Activated T-cell treated with anti-CD3 and anti-CD28 coated beads for 48 hours (primary cell): ENCODE data around the gene RFPL4AL1.
"Not testable (repeated sequence)": the region's sequence is repeated elsewhere in the genome, so short reads cannot be mapped to it uniquely, and the experiment has no call there.

Experiments
- DNase-seq: peaks from one replicate; pipeline ENCODE4 v3.0.0-alpha.2; 2020; ENCODE audit warnings: low read depth

RFPL4AL1 gene

GRCh38 chr19:55768818-55769217 is at the start of gene RFPL4AL1:
Gene RFPL4AL1, plus strand, starts transcription at chr19:55769118. Its CDS starts 2,687 bp downstream, at chr19:55771805.
- not testable (repeated sequence) for DNase-seq

DNA sequence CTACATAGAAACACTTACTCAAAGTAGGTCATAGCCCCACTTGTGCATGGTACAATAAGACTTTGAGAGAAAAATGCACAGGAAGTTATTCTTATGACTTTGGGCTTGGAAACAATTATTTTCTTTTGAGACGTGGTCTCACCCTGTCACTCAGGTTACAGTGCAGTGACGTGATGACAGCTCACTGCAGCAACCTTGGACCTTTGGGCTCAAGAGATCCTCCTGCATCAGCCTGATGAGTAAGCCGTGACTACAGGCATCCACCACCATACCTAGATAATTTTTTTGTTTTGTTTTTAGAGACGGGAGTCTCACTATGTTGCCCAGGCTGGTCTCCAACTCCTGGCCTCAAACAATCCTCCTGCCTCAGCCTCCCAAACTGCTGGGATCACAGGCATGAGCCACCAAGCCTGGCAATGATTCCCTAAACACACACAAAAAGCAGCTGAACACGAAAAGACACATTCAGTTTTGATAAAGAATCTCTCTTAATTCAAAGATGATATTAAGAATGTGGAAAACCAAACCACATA is 48.6 kb upstream of the RFPL4AL1 start:
- DNase-seq = no peak

GRCh38 chr19:55720801-55721200 is 48.1 kb upstream of the RFPL4AL1 start:
- DNase-seq = no peak

DNA sequence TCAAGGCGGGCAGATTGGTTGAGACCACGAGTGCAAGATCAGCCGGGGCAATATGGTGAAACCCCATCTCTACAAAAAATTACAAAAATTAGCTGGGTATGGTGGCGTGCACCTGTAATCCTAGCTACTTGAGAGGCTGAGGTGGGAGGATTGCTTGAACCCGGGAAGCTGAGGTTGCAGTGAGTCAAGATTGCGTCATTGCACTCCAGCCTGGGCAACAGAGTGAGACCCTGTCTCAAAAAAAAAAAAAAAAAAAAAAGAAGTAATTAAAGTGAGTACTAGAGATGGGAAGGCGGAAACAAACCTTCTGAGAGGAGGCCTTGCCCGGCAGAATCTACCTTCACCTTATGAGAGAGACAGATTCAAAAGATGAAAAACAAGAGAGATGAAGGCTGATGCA is 45.4 kb upstream of the RFPL4AL1 start:
- no peak for DNase-seq

DNA sequence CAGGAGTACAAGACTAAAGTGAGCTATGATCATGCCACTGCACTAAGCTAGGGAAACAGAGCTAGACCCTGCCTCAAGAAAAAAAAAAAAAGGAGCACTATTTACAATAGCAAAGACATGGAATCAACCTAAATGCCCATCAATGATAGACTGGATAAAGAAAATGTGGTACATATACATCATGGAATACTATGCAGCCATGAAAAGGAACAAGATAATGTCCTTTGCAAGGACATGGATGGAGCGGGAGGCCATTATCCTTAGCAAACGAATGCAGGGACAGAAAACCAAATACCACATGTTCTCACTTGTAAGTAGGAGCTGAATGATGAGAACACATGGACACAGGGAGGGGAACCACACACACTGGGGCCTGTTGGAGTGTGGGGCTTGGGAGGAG is 38.5 kb upstream of the RFPL4AL1 start:
- not testable (repeated sequence) for DNase-seq

GRCh38 chr19:55738302-55738701 is 30.6 kb upstream of the RFPL4AL1 start, which contains the start of gene NLRP9:
Gene NLRP9, minus strand, starts transcription at chr19:55738402. Its CDS starts 28 bp downstream, at chr19:55738374.
- no peak for DNase-seq

- DNase-seq = no peak
Measured at GRCh38 chr19:55750715-55751114, 18.2 kb upstream of the RFPL4AL1 start.

DNA sequence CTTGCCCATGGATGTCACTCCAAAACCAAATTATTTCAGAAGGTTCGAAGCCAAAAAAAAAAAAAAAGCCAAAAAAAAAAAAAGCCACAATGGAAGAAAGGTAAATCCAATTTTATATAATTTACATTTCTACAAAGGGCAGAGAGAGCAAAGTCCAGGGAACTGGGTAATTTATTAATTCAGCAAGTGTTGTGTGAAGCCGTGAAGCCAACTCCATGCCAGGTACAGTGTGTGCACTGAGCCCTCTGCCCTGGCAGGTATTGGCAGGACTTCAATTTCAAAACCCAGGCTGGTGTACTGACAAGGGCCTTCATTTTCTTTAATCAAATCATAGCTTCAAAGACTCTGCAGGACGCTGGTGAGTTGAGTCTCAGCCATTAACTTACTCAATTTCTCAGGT is 15.5 kb upstream of the RFPL4AL1 start:
- no peak for DNase-seq

GRCh38 chr19:55756808-55757207 is 12.1 kb upstream of the RFPL4AL1 start:
- DNase-seq = not testable (repeated sequence)

- not testable (repeated sequence) for DNase-seq
Measured at GRCh38 chr19:55758797-55759196, 10.1 kb upstream of the RFPL4AL1 start, which contains the start of gene RFPL4A. Gene RFPL4A, plus strand, starts transcription at chr19:55759097. Its CDS starts 2,704 bp downstream, at chr19:55761801.

GRCh38 chr19:55766466-55766865 is 2.5 kb upstream of the RFPL4AL1 start:
- no peak for DNase-seq

GRCh38 chr19:55769632-55770031 is 714 bp downstream of the RFPL4AL1 start:
- DNase-seq = not testable (repeated sequence)

- no peak for DNase-seq
Measured at GRCh38 chr19:55777528-55777927, 8.6 kb downstream of the RFPL4AL1 start.

DNA sequence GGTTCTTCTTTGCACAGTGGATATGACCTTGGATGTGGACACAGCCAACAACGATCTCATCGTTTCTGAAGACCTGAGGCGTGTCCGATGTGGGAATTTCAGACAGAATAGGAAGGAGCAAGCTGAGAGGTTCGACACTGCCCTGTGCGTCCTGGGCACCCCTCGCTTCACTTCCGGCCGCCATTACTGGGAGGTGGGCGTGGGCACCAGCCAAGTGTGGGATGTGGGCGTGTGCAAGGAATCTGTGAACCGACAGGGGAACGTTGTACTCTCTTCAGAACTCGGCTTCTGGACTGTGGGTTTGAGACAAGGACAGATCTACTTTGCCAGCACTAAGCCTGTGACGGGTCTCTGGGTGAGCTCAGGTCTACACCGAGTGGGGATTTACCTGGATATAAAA is 9.4 kb downstream of the RFPL4AL1 start:
- no peak for DNase-seq

- DNase-seq = no peak
Measured at GRCh38 chr19:55781112-55781511, 12.2 kb downstream of the RFPL4AL1 start.

GRCh38 chr19:55795021-55795420 is 26.1 kb downstream of the RFPL4AL1 start:
- DNase-seq = no peak

DNA sequence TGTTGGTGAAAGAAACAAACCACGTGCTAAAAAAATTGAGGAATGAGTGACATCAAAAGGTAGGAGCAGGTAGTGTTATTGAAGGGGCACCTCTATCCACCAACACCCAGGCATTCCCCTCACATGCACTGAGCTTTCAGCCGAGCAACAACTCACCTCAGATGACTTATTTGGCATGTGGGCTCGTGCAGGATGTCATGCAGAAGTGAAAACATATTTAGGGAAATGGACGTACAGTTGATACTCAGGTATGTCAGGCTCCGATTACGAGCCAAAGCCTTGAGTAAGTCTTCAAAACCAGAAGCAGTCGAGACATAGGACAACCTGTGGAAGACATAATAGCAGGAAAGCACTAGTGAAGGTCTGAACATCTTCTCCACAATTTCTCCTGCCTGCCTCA is 32.5 kb downstream of the RFPL4AL1 start:
- no peak for DNase-seq

- DNase-seq = no peak
Measured at GRCh38 chr19:55802281-55802680, 33.4 kb downstream of the RFPL4AL1 start.

GRCh38 chr19:55809381-55810058 is 40.6 kb downstream of the RFPL4AL1 start:
- DNase-seq = peak; percentile 31

GRCh38 chr19:55811340-55811739 is 42.4 kb downstream of the RFPL4AL1 start:
- DNase-seq = no peak

DNA sequence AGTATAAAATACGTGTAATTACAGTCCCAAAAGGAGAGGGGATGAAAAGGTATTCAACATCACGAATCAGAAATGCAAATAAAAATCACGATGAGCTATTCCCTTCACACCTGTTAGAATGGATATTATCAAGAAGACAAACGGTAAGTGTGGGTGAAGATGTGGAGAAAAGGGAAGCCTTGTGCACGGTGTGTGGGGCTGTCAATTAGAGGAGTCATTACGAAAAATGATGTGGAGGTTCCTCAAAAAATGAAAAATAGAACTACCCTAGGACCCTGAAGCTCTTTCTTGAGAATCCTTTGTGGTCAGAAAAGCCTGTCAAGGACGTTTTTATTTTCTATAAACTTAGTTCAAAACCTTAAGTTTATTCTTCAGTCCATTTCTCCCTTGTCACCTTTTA is 43.5 kb downstream of the RFPL4AL1 start:
- DNase-seq = no peak

DNA sequence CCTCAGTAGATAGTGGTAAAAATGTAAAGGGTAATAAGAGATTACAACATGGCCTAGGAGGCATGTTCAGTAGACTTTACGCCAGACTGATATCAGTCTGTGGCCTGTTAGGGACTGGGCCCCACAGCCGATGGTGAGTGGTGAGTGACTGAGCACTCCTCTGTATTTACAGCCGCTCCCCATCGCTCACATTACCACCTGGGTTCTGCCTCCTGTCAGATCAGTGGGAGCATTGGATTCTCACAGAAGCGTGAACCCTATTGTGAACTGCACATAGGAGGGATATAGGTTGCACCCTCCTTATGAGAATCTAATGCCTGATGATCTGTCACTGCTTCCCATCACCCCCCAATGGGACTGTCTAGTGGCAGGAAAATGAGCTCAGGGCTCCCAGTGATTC is 45.0 kb downstream of the RFPL4AL1 start:
- no peak for DNase-seq

- DNase-seq = no peak
Measured at GRCh38 chr19:55820037-55820436, 51.1 kb downstream of the RFPL4AL1 start.
